Thoracic aorta endothelial cell (primary cell): ENCODE measurements around the gene EBI3. TPM values are rescaled to one million over a fixed set of nuclear protein-coding genes. Genes with fewer than 3 reads are reported as not detected.

ENCODE experiments used
- total RNA-seq: library from RNA; depleted of rRNA; stranded (reverse); fragments of >200 nt; gene quantifications from 2 replicates; pipeline ENCODE4 v1.2.3, GENCODE V29; 2012

Gene EBI3
- 0.14 and 0.27 TPM in 2 replicates for total RNA-seq

DNA sequence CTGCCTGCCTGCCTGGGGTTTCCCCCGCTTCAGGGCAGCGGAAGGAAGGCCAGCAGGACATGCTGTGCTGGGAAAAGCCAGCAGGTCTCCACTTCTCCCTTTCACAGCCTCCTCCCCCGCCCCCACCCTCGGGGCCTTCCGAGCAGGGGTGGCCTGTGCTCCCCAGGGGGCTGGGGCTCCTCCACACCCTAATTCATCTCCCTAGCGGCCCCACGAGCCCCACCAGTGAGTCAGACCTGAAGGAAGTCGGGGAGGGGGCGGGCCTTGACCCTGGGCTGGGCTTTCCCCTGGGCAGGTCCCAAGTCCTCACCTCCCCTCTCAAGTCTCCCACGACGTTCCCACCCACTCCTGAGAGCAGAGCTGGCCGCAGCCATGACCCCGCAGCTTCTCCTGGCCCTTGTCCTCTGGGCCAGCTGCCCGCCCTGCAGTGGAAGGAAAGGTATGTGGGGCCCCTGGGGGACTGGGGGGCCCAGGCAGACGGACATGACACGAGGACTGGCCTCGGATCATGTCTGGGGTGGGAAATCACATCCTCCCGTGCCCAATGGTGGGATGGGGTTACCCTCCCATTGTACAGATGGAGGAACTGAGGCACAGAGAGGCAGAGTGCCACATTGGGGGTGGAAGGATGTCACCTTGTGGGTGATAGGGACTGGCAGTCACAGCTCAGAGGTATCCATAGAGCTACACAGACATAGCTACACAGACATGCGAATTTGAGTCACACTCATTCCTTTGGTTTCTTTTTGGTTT is at the start of gene EBI3:
Gene EBI3 (plus strand): TSS at position 345 of the 753 bp plus-strand sequence. CDS start 28 bp downstream, at position 373.

DNA sequence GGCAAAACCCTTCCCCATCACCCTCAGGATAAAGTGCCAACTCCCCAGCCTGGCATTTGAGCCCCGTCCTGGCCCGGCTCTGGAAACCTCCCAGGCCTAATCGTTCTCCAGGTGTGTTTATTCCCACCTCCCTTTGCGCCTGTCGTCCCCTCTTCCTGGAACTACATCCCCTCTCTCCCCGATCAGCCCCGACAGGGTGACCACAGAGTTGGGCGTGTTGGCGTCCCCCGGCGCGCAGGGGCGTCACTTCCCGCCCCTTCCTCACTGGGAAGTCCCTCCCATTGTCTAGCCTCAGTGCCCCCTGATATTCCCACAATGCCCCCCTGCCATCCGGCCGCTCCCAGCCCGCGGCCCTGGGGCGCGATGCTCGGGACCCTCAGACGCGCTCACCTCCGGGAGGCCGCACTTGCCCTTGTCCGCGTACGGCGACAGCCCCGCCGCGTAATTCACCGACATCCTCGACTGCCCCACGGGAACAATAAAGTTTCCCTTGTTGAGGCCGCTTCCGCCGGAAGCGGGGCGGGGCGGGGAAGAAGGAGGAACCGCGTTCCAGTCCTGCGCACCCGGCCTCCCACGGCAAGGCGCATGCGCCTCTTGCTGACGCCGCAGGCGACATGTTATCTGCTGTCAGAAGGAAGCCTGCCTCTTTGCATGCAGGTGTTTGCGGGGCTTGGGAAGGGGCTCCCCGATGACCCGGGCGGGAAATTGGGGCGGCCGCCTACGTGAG is 47.1 kb upstream of the EBI3 start, which contains the start of the genes ANKRD24 and SIRT6:
Gene ANKRD24 (plus strand): TSS at position 606 of the 727 bp plus-strand sequence. CDS start 3,737 bp downstream, outside the sequence.
Gene SIRT6 (minus strand): TSS at position 480 of the 727 bp plus-strand sequence. CDS start 24 bp downstream, at position 456.

DNA sequence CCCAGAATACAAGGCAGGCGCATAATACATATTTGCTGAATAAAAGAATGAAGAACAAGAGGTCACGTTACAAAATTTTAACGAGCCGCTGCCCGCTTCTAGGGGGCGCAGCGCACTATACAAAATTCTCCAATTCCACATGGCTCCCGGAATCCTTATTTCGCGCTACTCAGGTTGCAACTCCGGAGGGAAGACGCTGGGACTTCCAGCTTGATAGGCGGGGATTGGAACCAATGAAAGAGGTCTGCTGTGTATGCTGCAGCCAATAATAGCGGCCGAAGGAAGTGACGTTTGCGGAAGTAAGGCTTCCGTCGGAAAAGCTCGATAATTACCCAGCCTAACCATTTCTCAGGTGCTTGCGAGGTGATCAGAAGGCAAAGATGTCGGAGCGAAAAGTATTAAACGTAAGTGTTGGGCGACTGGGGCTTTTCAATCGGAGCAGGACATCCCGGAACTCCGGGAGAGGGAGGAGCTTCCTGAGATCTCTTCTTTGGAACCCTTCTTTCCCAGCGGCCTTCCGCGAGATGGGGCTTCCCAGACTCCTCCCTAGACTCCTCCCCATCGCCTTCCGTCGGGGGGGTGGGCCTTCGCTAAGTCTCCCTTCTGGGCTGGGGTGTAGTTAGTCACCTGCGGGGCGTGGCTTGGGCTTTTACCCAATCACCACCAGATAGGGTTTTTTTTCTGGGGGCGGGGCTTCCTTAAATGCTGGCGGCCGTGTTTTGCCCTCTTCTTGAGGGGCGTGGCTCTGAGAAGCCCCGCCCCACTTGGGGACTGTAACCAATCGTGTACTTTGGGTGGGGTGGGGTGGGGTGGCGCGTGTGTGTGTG is 17.7 kb downstream of the EBI3 start, which contains the start of gene YJU2:
Gene YJU2 (plus strand): TSS at position 314 of the 827 bp plus-strand sequence. CDS start 67 bp downstream, at position 381.

DNA sequence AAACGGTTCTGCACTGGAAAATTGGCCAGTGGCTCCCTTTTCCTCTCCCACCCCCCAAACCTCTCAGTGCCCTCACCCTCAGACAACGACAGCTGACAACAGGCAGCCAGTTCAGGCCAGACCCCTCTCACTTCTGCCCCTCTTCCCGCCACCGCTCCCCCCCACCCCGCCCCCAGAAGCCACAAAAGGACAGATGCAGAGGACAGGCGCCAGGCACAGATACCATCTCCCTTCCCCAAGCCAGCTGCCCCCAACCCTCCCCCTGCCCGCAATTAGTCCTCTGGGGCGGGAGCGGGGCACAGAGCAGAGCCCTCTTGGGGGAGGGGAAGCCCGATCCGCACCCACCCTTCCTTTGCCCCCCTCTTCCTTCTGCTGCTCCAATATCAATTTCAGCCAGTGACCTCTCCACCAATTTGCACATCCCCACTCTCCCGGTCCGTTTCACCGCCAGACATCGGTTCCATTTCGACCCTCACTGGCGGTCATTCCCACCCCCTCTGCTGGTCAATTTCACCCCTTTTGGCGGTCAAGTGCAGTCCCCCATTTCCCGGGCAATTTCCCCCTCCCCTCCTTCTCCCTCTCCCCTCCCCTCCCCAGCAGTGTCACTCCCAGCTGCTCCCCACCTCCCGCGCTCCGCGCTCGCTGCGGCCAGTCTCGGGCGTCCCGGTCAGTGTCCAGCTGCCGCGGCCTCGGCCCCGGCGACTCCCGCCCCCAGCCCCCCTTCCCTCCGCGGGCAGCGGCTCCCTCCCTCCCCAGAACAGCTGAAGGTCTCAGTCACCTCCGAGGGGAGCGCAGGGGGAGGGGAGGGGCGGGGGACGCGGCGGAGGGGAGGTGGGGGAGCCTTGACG is 49.3 kb downstream of the EBI3 start, which contains the start of gene SHD:
Gene SHD (plus strand): TSS at position 848 of the 848 bp plus-strand sequence. CDS start 798 bp downstream, outside the sequence.

Other genes with a start within 250 kb of the EBI3 start
- gene EEF2, start 244.1 kb upstream of the EBI3 start, total RNA-seq: 1,764 and 1,853 TPM in 2 replicates
- gene PIAS4, start 221.8 kb upstream of the EBI3 start, total RNA-seq: 31.3 and 35.8 TPM in 2 replicates
- gene ZBTB7A, start 162.6 kb upstream of the EBI3 start, total RNA-seq: 19.9 and 28.3 TPM in 2 replicates
- 143 and 156 TPM in 2 replicates for gene MAP2K2, start 105.4 kb upstream of the EBI3 start, total RNA-seq
- gene CREB3L3, start 75.9 kb upstream of the EBI3 start, total RNA-seq: not detected in 2 replicates
- 11.3 and 12.4 TPM in 2 replicates for gene SIRT6, start 47.0 kb upstream of the EBI3 start, total RNA-seq
- gene ANKRD24, start 46.8 kb upstream of the EBI3 start, total RNA-seq: 0.13 and 0.14 TPM in 2 replicates
- 18.1 and 19.0 TPM in 2 replicates for gene YJU2, start 17.6 kb downstream of the EBI3 start, total RNA-seq
- not detected in 2 replicates for gene SHD, start 49.7 kb downstream of the EBI3 start, total RNA-seq
- gene TMIGD2, start 72.9 kb downstream of the EBI3 start, total RNA-seq: not detected in 2 replicates
- gene FSD1, start 75.1 kb downstream of the EBI3 start, total RNA-seq: 16.0 and 18.1 TPM in 2 replicates
- gene STAP2, start 109.3 kb downstream of the EBI3 start, total RNA-seq: 3.6 and 6.2 TPM in 2 replicates
- 6.2 and 6.9 TPM in 2 replicates for gene MPND, start 114.0 kb downstream of the EBI3 start, total RNA-seq
- gene SH3GL1, start 171.0 kb downstream of the EBI3 start, total RNA-seq: 81.8 and 95.6 TPM in 2 replicates
- gene CHAF1A, start 173.1 kb downstream of the EBI3 start, total RNA-seq: 21.4 and 25.6 TPM in 2 replicates
- 64.5 and 67.0 TPM in 2 replicates for gene UBXN6, start 228.3 kb downstream of the EBI3 start, total RNA-seq
- gene HDGFL2, start 242.8 kb downstream of the EBI3 start, total RNA-seq: 57.0 and 58.1 TPM in 2 replicates